Activated CD4-positive, alpha-beta T cell treated with anti-CD3 and anti-CD28 coated beads, Interleukin-2, amount 50 U/mL, for 48 hours (primary cell): ENCODE measurements around the gene PCDHA4.
"Not testable (repeated sequence)": the region's sequence is repeated elsewhere in the genome, so short reads cannot be mapped to it uniquely, and the experiment has no call there.

ENCODE experiments used
- DNase-seq, 2 experiments: peaks; one replicate each; pipeline ENCODE4 v3.0.0-alpha.2; 2020

Gene PCDHA4

GRCh38 chr5:140806834-140807775 is at the start of gene PCDHA4:
PCDHA4 (plus strand) TSS chr5:140807068.
- DNase-seq = peak; percentile 18 to 45

- DNase-seq = no peak
Measured at GRCh38 chr5:140764177-140764973, 42.5 kb upstream of the PCDHA4 start.

DNA sequence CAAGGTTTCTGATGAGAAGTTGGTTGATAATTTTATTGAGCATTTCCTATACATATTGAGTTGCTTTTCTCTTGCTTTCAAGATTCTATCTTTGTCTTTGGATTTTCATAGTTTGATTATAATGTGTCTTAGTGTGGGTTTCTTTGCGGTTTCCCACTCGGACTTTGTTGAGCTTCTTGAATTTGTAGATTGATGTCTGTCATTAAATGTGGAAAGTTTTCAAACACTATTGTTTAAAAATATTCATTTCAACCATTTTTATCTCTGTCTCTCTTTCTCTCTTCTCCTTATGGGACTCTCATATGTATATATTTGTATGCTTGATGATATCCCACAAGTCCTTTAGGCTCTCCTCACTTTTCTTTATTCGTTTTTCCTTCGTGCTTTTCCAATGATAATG is 39.4 kb upstream of the PCDHA4 start:
- DNase-seq = no peak

GRCh38 chr5:140780512-140780911 is 26.4 kb upstream of the PCDHA4 start:
- DNase-seq = no peak

DNA sequence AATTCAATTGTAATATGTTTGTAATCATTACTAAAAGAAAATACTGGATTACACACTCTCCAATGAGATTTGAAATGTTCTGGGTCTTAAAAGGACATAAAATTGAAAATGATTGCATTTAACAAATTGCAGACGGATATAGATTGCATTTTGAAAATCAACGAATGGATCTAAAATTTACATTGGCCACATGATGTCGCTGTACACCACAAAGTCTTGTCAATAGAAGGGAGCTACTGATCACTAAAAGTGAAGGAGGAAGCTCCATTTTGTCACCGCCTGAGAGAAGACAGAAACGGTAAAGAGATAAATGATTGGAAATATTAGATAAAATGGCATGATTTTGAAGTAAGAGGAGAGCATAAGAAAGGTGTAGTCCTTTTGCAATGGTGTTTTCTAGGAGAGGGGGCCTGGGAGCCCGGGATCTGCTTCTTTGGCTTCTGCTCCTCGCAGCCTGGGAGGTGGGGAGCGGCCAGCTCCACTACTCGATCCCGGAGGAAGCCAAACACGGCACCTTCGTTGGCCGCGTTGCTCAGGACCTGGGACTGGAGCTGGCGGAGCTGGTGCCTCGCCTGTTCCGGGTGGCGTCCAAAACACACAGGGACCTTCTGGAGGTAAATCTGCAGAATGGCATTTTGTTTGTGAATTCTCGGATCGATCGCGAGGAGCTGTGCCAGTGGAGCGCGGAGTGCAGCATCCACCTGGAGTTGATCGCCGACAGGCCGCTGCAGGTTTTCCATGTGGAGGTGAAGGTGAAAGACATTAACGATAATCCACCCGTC is 20.8 kb upstream of the PCDHA4 start, which contains the start of gene PCDHA1:
PCDHA1 (plus strand) TSS at position 236 of the 782 bp plus-strand sequence.
- no peak for DNase-seq

DNA sequence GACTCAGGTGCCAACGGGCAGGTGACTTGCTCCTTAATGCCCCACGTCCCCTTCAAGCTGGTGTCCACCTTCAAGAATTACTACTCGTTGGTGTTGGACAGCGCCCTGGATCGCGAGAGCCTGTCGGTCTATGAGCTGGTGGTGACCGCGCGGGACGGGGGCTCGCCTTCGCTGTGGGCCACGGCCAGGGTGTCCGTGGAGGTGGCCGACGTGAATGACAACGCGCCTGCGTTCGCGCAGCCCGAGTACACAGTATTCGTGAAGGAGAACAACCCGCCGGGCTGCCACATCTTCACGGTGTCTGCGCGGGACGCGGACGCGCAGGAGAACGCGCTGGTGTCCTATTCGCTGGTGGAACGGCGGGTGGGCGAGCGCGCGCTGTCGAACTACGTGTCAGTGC is 19.4 kb upstream of the PCDHA4 start:
- not testable (repeated sequence) for DNase-seq

GRCh38 chr5:140787849-140788504 is 18.9 kb upstream of the PCDHA4 start:
- not testable (repeated sequence) for DNase-seq

DNA sequence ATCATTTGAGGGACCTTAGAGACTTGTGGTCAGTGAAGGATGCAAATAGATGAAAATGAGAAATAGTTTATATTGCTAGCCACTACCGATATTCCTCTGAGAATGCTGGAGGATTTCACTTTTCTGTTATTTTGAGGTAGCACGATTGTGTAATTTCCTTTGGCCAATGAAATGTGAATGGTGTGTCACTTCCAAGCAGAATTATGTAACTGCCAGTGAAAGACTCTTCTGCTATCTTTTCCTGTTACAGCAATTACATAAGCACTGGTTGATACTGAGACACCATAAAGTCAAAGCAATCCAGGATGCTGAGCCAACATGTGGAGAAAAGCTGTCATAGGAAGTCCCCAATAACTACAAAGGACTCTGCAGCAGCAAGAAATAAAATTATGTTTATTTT is 15.8 kb upstream of the PCDHA4 start:
- DNase-seq = no peak

GRCh38 chr5:140794595-140795258 is 12.1 kb upstream of the PCDHA4 start, which contains the start of gene PCDHA2:
PCDHA2 (plus strand) TSS chr5:140794852.
- DNase-seq = no peak

- no peak for DNase-seq
Measured at GRCh38 chr5:140795259-140795641, 11.6 kb upstream of the PCDHA4 start.

- not testable (repeated sequence) for DNase-seq
Measured at GRCh38 chr5:140796072-140796717, 10.7 kb upstream of the PCDHA4 start.

- DNase-seq = no peak
Measured at GRCh38 chr5:140796718-140797095, 10.2 kb upstream of the PCDHA4 start.

GRCh38 chr5:140800816-140801493 is 5.9 kb upstream of the PCDHA4 start, which contains the start of gene PCDHA3:
PCDHA3 (plus strand) TSS chr5:140801057.
- DNase-seq = no peak

DNA sequence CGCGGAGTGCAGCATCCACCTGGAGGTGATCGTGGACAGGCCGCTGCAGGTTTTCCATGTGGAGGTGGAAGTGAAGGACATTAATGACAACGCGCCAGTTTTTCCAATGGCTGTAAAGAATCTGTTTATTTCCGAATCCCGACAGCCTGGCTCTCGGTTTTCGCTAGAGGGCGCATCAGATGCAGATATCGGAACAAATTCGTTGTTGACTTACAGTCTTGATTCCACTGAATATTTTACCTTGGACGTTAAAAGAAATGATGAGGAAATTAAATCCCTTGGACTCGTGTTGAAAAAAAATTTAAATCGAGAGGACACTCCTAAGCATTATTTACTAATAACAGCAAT is 5.4 kb upstream of the PCDHA4 start:
- no peak for DNase-seq

GRCh38 chr5:140802381-140802780 is 4.5 kb upstream of the PCDHA4 start:
- DNase-seq = not testable (repeated sequence)

- DNase-seq = no peak
Measured at GRCh38 chr5:140802781-140803271, 4.0 kb upstream of the PCDHA4 start.

DNA sequence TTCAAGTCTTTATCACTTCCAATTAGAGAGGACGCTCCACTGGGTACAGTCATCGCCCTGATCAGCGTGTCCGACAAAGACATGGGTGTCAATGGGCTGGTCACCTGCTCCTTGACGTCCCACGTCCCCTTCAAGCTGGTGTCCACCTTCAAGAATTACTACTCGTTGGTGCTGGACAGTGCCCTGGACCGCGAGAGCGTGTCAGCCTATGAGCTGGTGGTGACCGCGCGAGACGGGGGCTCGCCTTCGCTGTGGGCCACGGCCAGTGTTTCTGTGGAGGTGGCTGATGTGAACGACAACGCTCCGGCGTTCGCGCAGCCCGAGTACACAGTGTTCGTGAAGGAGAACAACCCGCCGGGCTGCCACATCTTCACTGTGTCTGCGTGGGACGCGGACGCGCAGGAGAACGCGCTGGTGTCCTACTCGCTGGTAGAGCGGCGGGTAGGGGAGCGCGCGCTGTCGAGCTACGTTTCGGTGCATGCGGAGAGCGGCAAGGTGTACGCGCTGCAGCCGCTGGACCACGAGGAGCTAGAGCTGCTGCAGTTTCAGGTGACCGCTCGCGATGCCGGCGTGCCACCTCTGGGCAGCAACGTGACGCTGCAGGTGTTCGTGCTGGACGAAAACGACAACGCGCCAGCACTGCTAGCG is 1.5 kb downstream of the PCDHA4 start:
- not testable (repeated sequence) for DNase-seq

DNA sequence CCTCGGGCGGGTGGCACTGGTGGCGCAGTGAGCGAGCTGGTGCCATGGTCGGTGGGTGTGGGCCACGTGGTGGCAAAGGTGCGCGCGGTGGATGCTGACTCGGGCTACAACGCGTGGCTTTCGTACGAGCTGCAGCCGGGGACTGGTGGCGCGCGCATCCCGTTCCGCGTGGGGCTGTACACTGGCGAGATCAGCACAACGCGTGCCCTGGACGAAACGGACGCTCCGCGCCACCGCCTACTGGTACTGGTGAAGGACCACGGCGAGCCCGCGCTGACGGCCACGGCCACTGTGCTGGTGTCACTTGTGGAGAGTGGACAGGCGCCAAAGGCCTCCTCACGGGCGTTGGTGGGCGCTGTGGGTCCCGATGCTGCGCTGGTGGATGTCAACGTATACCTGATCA is 2.0 kb downstream of the PCDHA4 start:
- DNase-seq = no peak

DNA sequence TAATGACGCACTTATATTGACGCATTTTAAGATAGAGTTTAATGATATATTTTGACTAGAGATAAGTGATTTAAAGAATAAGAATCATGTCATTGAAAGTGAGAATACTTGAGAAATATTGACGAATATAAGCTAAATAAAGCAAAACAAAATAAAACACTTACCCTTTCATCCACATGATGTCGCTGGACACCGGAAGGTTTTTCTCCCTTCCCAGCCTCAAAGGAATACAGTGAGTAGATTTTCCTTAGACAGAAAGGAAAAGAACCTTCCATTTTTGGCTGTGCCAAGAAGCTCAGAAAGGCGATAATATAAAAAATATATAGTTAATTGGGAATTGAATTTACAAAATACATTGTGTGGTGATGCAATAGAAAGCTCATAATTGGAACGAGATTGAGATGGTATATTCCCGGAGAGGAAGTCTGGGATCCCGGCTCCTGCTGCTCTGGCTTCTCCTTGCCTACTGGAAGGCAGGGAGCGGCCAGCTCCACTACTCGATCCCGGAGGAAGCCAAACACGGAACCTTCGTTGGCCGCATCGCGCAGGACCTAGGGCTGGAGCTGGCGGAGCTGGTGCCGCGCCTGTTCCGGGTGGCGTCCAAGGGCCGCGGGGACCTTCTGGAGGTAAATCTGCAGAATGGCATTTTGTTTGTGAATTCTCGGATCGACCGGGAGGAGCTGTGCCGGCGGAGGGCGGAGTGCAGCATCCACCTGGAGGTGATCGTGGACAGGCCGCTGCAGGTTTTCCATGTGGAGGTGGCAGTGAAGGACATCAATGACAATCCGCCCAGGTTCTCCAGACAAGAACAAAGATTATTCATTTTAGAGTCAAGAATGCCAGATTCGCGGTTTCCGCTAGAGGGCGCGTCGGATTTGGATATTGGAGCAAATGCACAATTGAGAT is 14.8 kb downstream of the PCDHA4 start, which contains the start of gene PCDHA5:
PCDHA5 (plus strand) TSS at position 239 of the 906 bp plus-strand sequence.
- DNase-seq = peak; percentile 42 to 48
